ENCODE results near the gene SUPT20HL1.
"Not testable (repeated sequence)": the region's sequence is repeated elsewhere in the genome, so short reads cannot be mapped to it uniquely, and the experiment has no call there.

Gene SUPT20HL1

DNA sequence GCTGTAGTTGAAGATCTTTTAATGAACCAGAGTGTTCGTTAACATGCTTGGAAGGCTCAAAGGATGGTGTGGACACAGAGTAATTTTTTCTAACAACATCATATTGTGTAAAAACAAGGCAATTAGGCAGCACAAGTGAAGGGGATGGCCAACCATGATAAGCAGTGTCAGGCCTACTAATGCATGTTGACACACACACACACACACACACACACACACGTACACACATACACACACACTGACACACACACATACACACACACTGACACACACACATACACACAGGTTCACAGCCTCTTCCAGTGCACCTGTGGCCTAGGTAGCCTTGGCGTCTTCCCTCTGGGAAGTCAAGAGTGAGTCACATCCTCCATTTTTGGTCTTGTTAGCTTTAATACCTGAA is at the start of gene SUPT20HL1:
TSS of gene SUPT20HL1 (plus strand) at position 368 of the 400 bp plus-strand sequence. CDS start 2,122 bp downstream, outside the sequence.
- DNase-seq: no peak

DNA sequence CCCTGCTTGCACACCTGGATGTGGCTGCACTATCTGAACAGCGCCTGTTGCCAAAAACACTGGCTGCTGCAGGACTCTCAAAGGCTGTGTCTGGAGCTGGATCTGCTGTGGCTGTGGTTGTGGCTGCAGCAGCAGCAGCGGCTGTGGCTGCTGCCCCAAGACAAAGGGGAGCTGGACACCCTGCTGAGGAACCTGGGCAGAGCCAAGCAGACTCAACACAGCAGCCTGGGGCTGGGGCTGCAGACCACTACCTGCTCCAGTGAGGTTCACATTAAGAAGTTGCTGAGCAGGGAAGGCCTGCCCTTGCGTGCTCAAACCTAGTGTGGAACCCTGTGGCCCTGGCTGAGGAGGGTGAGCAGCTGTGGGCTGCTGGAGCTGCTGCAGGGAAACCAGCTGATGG is 49.5 kb upstream of the SUPT20HL1 start:
- DNase-seq: not testable (repeated sequence)

DNA sequence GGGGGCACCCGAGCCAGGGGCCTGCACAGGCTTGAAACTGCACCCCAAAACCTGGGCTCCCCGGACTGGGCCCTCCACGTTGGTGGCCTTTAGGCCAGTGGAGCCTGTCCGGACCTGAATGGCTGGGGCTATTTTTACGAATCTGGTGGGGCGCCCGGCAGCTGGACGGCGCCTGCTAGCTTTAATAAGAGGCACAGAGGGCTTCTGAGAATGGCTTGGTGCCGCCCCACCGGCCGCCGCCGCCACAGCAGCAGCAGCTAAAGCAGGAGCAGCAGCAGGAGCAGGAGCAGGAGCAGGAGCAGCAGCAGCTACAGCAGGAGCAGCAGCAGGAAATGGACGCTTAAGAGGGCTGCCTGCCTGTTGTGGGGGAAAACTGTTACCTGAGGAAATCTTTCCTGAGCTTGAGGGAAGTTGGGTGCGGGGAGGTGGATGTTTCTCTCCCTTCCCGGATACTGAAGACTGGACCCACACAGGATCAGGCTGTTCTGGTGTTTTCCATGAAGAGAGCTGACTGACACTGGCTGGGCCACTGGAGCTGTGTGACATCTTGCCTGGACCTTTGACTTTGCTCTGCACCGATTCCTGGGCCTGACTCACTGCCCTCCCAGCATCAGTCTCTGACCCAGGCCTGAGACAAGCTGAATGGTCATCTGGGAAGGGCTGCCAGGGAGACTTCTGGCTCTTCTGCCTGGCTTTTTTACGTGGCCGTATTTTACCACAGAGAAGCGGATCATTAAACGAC is 48.8 kb upstream of the SUPT20HL1 start:
- DNase-seq: not testable (repeated sequence)

DNA sequence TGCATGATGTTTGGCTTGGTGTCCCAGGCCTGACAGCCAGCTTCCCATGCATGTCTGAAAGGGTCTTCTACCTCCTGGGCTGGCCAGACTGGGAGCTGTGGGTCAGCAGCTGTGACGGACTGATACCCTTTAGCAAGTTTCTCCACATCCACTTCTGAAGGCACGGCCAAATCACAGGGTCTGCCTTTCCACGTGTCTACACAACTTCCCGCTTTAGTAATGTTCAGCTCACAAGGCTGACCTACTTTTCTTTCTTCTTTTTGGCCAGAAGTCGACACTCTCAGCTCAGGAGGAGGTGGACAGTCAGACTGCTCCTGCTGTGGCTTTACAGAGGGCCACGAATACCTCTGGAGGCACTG is 48.2 kb upstream of the SUPT20HL1 start:
- DNase-seq: not testable (repeated sequence)

DNA sequence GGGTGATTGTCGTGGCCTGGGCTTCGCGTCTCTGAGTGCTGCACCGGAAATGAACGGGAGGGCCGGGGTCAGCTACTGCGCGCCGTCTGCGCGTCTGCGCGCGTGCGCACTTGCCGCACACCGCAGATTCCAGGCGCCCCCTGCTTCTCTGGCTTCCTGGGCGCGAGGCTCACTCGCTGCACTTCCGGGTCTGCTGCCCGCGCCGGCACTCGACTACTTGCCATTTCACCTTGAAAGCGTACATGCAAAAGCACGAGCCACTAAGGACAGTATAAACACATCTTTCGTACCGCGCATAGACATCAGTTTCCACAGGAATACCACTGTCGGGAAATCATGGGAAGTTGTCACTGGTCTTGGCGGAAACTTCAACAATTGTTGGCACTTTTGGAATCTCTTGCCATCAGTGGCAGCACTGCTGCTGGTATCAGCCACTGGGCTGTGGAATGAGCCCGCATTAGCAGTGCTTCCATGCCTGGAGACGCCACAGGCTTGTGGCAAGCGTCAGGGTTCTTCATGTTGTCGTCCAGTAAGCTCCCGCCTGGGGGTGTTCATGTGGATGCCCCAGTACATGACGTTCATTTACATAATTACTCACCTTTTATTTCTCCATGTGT is 46.3 kb upstream of the SUPT20HL1 start, which contains the start of gene SUPT20HL2:
TSS of gene SUPT20HL2 (minus strand) at position 51 of the 617 bp plus-strand sequence. CDS start 754 bp downstream, outside the sequence.
- no peak for DNase-seq

DNA sequence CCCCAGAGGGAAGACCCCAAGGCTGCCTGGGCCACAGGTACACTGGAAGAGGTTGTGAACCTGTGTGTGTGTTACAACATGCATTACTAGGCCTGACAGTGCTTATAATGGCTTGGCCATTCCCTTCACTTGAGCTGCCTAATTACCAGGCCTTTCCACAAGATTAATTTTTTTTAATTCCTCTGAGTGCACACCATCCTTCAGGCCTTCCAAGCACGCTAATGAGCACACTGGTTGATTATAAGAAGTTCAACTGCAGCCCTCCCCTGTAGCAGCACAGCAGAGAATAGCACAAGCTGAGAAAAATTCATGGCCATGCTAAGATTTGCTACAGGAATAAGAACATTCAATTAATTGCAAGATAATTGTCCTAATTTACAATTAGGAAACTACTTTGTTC is 44.3 kb upstream of the SUPT20HL1 start:
- no peak for DNase-seq

DNA sequence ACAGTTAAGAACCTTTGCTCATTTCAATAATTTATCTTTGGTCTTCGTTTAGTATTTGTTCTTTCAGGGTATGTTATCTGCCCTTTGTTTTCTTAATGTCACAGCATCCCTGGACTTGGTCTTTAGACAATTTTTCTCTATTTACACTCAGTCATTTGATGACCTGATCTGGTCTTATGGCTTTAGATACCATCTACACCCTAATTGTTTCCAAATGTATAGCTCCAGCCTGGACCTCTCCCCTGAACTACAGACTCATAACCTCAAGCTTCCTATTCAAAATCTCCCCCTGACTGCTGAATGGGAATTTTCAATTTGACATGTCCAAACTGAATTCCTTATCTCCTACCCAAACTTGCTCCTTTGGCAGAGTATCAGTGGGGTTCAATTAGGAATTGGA is 42.9 kb upstream of the SUPT20HL1 start:
- DNase-seq: no peak

DNA sequence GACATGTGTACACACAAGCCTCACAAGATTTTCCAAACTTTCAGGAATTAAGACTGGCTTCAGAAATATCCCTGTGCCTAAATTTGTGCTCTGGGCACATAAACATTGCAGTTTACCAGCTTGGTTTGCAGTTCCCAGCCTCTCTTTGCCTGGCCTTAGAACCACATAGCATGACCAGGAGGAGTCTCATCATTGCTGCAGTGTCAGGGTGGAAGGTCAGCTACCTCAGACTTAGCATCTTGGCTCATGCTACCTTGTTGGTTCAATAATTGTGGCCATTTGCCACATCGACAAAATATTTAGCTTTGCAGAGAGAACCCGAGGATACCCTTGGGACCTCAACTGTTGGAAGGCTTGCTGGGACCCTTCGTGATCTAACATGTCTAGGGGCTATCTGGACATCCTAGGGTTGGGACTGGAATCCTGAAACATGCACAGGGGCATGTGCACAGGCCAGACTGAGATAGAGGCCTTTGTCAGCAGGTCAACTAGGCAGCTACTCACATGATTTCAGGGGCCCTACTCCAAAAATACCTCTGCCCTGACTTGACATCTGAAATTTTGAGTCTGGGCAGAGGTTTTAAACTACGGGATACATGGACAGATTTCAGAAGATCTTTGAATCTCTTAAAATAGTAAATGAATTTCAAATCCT is 38.6 kb upstream of the SUPT20HL1 start:
- no peak for DNase-seq

DNA sequence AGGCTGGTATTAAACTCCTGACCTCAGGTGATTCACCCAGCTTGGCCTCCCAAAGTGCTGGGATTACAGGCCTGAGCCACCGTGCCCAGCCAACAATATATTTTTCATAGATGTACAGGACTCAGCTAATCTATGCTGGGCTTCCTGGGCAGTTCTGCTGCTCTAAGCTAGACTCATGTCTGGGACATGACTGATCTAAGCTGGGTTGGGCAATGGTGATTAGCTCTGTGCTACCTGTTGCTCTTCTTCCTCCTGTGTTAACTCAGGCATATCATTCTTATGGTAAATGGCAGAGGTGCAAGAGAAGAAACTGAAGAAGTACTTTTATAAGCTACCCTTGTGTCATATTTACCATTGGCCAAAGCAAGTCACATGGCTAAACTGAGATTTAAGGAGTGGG is 35.2 kb upstream of the SUPT20HL1 start:
- DNase-seq: no peak

DNA sequence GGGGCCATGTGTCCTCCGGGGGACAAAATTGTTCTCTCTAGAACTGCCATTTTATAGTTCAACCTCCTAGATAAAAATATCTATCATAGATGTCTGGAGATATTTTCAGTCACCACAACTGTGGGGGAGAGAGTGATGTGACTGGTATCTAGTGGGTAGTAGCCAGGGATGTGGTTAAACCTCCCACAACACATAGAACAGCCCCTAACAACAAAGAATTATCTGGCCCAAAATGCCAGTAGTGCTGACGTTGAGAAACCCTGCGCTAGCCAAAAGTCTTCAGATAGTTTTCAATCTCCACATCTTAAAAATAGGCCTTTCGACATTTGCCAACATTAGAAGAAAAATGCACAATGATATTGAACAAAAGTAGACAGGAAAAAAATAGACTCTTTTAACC is 27.6 kb upstream of the SUPT20HL1 start:
- peak; percentile 50 for DNase-seq

DNA sequence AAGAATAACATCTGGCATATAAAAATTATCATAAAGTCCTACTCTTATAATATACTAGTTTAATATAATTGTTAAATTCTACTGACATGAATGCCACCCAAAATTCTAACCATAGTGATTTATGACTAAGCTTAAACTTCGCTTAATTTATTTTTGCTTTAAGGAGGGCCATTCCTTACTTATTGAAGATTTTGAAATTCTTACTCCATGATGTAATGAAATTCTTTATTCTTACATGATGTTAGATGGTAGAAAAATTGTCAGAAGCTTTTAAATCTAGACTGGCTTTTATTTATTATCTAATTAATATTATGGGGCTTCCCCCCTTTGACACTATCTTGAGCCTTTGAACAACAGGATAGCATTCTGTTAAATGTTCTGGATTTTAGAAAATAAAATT is 27.1 kb upstream of the SUPT20HL1 start:
- DNase-seq: peak; percentile 32

DNA sequence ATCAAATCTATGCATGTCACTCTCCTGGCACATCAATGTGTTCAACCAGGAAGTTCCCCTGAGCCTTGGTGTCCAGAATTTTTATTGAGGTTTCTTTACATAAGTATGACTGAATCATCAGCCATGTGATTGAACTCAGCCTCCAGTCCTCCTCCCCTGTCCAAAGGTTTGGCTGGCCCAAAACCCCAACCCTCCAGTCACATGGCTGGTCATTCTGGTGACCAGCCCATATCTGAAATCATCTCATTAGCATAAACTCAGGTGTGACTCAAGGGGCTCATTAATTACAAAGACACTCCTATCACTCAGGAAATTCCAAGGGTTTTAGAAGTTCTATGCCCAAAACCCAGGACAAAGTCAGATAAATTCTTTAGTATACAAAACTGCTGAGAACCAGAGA is 26.0 kb upstream of the SUPT20HL1 start:
- DNase-seq: no peak

DNA sequence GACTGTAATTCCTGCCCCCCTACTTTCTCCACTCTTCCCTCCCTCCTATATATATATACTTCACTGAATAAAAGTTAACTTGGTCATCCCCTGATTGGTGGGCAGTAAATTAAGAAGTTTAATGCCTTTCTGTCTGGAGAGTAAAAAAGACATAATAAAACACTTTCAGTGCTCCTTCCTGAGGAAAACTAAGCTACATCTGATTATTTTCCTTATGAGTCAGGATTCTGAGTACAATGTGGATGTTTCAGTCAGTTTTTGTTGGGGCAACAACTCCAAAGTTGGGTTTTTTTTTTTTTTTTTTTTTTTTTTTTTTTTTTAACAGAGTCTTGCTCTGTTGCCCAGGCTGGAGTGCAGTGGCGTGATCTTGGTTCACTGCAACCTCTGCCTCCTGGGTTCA is 24.6 kb upstream of the SUPT20HL1 start:
- DNase-seq: peak; percentile 38

DNA sequence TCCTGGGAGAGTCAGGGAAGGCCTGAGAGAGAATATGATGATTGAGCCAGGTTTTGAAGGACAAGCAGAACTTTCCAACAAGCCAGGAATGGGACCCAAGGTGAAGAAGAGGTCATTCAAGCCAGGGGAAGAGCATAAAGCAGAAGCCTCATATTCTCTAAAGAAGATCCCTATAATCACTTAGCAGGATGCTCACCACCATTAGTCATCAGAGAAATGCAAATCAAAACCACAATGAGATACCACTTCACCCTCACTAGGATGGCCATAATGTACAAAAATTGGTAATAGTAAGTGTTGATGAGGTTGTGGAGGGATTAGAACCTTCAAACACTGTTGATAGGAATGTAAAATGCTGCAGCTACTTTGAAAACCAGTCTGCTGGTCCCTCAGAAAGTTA is 20.5 kb upstream of the SUPT20HL1 start:
- peak; percentile 42 for DNase-seq

DNA sequence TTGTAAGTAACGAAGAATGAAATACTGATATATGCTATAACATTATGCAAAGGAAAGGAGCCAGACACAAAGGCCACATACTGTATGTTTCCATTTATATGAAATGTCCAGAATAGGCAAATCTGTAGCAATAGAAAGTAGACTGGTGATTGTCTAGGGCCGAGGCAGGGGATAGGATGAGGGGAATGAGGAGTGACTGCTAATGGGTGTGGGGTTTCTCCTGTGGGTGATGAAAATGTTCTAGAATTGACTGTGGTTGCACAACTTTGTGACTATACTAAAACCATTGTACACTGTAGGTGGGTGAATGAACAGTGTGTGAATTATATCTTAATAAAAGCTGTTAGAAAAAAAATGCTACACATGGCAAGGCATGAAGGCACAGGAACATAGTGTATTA is 19.9 kb upstream of the SUPT20HL1 start:
- DNase-seq: no peak

DNA sequence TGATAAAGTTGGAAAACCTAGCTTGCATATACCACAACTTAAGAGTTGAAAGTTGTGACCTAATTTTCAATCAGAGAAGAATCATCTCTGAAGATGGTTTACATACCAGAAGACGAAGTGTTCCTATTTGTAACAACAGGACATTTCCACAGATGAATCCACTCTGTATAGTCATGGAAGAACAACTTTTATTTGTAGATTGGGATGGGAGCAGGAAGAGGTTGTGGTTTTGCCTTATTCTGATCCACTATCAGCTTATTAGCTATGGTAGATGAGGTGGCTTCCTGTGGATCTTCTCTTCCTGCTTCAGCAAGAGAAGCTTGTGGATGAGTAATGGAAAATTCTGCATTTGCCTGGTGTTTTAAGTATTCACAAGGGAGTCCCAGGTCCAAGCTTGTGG is 18.6 kb upstream of the SUPT20HL1 start:
- DNase-seq: peak; percentile 91

DNA sequence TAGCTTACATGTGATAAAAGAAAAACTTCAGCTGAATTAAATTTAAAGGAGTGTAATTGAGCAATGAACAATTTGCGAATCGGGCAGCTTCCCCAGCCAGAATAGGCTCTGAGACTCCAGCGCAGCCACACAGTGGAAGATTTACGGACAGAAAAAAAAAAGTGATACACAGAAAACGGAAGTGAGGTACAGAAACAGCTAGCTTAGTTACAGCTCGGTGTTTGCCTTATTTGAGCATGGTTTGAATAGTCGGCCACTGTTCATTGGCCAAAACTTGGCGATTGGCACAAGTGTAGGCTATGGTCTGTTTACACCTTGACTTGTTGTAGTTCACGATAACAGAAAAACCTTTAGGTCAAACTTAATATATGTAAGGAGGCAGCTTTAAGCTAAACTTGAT is 16.7 kb upstream of the SUPT20HL1 start:
- DNase-seq: no peak

DNA sequence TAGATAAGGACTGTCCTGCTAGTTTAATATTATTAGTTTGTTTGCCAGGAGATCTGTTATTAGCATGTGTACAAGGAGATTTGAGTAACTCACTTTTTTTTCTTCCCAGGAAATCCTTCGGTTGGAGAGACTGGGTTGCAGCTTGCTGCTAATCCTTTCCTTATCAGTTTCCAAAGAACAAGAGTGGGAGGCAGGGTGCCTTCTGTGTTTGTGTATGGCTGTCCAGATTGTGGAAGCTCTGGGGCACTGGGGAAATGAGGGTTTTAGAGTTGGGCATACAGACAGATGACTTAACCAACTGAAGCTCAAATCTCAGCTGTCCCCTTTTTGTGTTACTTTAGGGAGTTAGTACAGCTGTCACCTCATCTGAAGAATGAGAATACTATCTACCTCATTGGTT is 12.6 kb upstream of the SUPT20HL1 start:
- DNase-seq: no peak

DNA sequence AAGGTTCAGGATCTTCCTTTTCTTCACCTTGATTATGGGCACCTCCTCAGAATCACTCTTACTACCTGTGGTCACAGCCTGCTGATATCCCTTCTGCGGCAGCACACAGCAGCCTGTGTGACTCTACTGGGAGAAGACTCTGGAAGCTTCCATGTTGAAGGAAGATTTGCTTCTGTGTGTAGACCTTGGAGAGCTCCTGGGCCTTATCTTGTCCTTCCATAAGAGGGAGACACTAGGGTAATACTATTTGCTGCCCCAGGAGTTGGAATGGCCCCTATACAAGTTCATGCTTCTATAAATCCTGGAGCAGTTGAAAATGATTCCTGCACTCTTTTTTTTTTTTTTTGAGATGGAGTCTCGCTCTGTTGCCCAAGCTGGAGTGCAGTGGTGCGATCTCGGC is 10.2 kb upstream of the SUPT20HL1 start:
- no peak for DNase-seq

DNA sequence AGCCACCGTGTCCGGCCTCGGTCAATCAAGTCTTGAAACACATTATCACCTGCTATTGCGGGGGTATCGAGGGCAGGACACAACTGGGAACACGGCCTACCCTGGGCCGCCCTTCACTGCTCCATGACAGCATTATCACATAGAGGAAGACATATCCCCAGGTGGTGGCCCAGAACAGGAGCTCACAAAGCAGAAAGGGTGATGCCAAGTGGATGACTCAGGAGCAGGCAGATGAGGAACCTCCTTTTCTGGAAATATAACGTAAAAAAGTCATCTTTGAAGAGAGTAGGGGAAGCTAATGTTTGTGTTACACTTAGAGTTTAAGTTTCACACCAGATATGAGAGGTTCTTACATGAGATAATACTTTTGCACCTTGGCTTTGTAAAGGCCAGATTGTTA is 5.3 kb upstream of the SUPT20HL1 start:
- no peak for DNase-seq

DNA sequence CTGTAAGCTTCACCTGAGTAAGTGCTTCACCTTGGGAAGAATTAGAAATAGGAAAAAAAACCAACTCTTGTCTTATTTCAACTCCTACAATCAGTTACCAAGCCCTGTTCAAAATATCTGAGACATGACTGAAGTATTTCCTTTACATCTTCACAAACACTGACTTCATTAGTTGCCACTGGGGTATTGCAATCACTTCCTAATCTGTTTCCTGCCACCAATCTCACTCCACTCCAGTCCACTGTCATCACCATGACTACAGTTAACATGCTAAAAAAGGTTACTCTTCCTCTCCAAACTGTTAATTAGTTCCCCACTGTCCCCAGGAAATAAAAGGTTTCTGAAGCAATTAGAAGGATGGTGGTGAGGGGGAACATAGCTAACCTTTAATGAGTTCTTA is 3.3 kb upstream of the SUPT20HL1 start:
- peak; percentile 49 for DNase-seq

DNA sequence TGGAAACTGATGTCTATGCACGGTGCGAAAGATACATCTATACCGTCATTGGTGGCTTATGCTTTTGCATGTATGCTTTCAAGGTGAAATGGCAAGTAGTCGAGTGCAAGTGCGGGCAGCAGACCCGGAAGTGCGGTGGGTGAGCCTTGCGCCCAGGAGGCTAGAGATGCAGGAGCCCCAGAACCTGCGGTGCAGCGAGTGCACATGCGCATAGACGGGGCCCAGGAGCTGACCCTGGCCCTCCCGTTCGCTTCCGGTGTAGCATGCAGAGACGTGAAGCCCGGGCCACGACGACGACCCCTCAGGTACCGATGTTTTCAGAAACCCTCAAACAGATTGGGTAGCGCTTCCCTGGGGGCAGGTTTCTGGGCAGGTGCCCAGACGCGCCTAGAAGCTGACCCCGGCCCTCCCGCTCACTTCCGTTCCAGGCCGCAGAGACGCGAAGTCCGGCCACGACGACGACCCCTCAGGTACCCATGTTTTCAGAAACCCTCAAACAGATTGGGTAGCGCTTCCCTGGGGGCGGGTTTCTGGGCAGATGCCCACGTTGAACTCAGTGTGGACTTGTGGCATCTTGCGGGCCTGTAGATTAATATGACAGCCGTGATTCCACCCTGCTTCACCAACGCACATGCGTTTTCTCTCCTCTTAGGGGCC is 1.8 kb downstream of the SUPT20HL1 start:
- DNase-seq: not testable (repeated sequence)

DNA sequence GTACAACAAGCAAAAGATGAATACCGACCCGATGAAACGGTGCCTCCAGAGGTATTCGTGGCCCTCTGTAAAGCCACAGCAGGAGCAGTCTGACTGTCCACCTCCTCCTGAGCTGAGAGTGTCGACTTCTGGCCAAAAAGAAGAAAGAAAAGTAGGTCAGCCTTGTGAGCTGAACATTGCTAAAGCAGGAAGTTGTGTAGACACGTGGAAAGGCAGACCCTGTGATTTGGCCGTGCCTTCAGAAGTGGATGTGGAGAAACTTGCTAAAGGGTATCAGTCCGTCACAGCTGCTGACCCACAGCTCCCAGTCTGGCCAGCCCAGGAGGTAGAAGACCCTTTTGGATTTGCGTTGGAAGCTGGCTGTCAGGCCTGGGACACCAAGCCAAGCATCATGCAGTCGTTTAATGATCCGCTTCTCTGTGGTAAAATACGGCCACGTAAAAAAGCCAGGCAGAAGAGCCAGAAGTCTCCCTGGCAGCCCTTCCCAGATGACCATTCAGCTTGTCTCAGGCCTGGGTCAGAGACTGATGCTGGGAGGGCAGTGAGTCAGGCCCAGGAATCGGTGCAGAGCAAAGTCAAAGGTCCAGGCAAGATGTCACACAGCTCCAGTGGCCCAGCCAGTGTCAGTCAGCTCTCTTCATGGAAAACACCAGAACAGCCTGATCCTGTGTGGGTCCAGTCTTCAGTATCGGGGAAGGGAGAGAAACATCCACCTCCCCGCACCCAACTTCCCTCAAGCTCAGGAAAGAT is 3.2 kb downstream of the SUPT20HL1 start:
- not testable (repeated sequence) for DNase-seq
